Activated T-cell treated with anti-CD3 and anti-CD28 coated beads, Interleukin-2, amount 50 U/mL, for 24 hours (primary cell): Measurements from ENCODE around the gene ZFP92.

ENCODE experiments used
- DNase-seq: peaks from one replicate; pipeline ENCODE4 v3.0.0-alpha.2; 2020
- H3K27ac Mint-ChIP-seq: 2 replicates; pipeline ENCODE4 v1.8.0; 2020; ENCODE audit warnings: mild to moderate bottlenecking, mixed read lengths
- H3K27me3 Mint-ChIP-seq: 2 replicates; pipeline ENCODE4 v1.8.0; 2020; ENCODE audit warnings: mixed read lengths
- H3K36me3 Mint-ChIP-seq: 2 replicates; pipeline ENCODE4 v1.8.0; 2020; ENCODE audit warnings: low read depth, mixed read lengths
- H3K4me1 Mint-ChIP-seq: 2 replicates; pipeline ENCODE4 v1.8.0; 2020; ENCODE audit warnings: low read depth, mixed read lengths
- H3K4me3 Mint-ChIP-seq: 2 replicates; pipeline ENCODE4 v1.8.0; 2020; ENCODE audit warnings: mild to moderate bottlenecking, moderate library complexity, mixed read lengths
- H3K9me3 Mint-ChIP-seq: 2 replicates; pipeline ENCODE4 v1.8.0; 2020; ENCODE audit warnings: mixed read lengths

The ZFP92 gene

GRCh38 chrX:153410373-153410772, 899 bp upstream of the ZFP92 start:
- Mint-ChIP-seq H3K27ac (no peak overlapping the region), H3K4me3 (no peak overlapping the region), H3K27me3 (peaks cover 24% of the 10 kb centered on the region), H3K9me3 (no peaks in the 10 kb centered on the region), H3K4me1 (peaks cover 11% of the 10 kb centered on the region), H3K36me3 (no peaks in the 10 kb centered on the region)
- no peak for DNase-seq

GRCh38 chrX:153410888-153411254, 401 bp upstream of the ZFP92 start:
- H3K36me3 Mint-ChIP-seq = no peaks in the 10 kb centered on the region
- H3K27me3 Mint-ChIP-seq = peaks cover 22% of the 10 kb centered on the region
- H3K9me3 Mint-ChIP-seq = no peaks in the 10 kb centered on the region
- H3K27ac Mint-ChIP-seq = peak overlapping the region; percentile 32
- peaks cover 11% of the 10 kb centered on the region for H3K4me1 Mint-ChIP-seq
- DNase-seq = no peak
- H3K4me3 Mint-ChIP-seq = peak overlapping the region; percentile 57

DNA sequence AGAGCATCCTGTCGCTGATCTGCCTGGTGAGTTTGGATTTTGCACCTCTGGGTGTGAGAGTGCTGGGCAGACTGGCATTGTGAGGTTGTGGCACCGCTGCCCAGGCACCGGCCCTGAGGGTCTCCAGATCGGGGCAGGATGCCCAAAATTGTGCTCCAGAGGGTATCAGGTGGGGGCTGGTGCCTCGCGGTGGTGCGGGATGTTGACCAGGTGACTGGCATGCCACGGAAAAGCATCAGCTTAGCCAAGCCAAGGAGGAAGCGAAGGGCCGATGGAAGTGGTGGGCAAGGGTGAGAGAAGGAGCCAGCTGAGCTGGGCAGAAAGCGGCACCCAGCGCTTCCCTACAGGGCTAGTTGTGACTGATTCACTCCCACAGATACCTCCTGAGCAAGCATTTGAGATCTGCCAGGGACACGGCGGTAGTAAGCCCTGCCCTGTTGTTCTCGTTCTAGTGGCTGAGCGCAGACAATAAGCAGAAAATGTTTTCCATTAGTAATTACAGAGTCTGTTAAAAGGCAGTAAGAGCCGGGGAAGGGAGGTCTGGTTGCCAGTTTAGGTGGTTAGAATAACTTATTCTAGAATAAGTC, 809 bp downstream of the ZFP92 start:
- no peak for DNase-seq
- no peaks in the 10 kb centered on the region for H3K9me3 Mint-ChIP-seq
- H3K27me3 Mint-ChIP-seq = peaks cover 21% of the 10 kb centered on the region
- H3K36me3 Mint-ChIP-seq = no peaks in the 10 kb centered on the region
- peak overlapping the region; percentile 71 for H3K4me3 Mint-ChIP-seq
- H3K27ac Mint-ChIP-seq = no peak overlapping the region
- peaks cover 11% of the 10 kb centered on the region for H3K4me1 Mint-ChIP-seq

DNA sequence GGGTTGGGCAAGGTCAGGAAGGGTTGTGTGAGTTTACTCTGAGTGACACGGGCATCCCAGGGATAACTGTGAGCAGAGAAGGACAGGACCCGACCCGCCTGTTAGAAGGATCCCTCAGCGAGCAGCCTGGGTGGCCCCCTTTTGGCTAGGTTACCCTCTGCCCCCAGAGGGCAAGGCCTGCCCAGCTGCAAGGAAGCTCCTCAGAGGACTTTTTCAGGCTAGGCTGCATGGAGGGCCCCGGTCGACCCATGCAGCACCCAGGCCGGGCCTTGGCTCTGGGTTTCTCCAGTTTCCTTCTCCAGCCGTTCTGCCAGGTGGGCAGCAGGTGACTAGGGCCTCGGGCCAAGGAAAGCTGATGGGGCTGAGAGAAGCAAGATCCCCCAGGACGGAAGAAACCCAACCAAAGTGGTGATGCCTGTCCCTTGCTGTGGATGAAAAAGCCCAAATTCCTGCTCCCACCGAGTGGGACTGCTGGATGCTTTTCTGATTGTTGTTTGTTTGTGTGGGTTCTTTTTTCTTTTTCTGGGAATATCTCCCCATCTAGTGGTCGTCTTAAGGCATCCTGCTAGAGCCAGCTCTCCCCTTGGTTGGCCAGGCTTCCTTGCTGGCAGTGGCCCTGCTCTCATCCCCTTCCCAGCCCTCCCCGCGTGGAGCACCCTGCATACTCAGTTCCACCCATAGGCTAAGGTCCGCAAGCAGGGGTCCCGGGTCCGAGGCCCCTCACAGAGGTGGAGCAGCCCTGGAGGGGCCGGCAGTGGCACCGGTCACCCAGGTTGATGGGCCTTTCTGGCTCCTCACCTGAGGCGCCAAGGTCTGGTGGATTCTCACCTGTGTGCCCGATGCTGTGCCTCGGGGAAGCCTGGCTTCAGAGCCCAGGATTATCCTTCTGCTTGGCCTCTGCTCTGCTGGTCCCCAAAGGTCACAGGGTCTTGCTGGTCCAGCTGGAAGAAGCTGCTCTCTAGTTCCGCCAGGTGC, 1.8 kb downstream of the ZFP92 start:
- H3K4me3 Mint-ChIP-seq = peak overlapping the region; percentile 71
- no peak for DNase-seq
- no peaks in the 10 kb centered on the region for H3K36me3 Mint-ChIP-seq
- no peaks in the 10 kb centered on the region for H3K9me3 Mint-ChIP-seq
- H3K27ac Mint-ChIP-seq = no peak overlapping the region
- H3K27me3 Mint-ChIP-seq = peaks cover 23% of the 10 kb centered on the region
- H3K4me1 Mint-ChIP-seq = peaks cover 11% of the 10 kb centered on the region

- DNase-seq = no peak
- H3K9me3 Mint-ChIP-seq = no peaks in the 10 kb centered on the region
- H3K4me1 Mint-ChIP-seq = peaks cover 11% of the 10 kb centered on the region
- peaks cover 24% of the 10 kb centered on the region for H3K27me3 Mint-ChIP-seq
- H3K4me3 Mint-ChIP-seq = no peak overlapping the region
- no peak overlapping the region for H3K27ac Mint-ChIP-seq
- no peaks in the 10 kb centered on the region for H3K36me3 Mint-ChIP-seq
Observed at GRCh38 chrX:153413731-153414130, 2.5 kb downstream of the ZFP92 start.

- Mint-ChIP-seq H3K27me3 (peaks cover 29% of the 10 kb centered on the region), H3K4me1 (peaks cover 11% of the 10 kb centered on the region), H3K27ac (no peak overlapping the region), H3K9me3 (no peaks in the 10 kb centered on the region), H3K4me3 (no peak overlapping the region), H3K36me3 (no peaks in the 10 kb centered on the region)
- DNase-seq = no peak
Observed at GRCh38 chrX:153414856-153415510, 3.7 kb downstream of the ZFP92 start.

GRCh38 chrX:153416781-153417450, 5.6 kb downstream of the ZFP92 start:
- no peaks in the 10 kb centered on the region for H3K9me3 Mint-ChIP-seq
- no peak overlapping the region for H3K4me3 Mint-ChIP-seq
- no peak overlapping the region for H3K27ac Mint-ChIP-seq
- H3K27me3 Mint-ChIP-seq = peaks cover 22% of the 10 kb centered on the region
- peaks cover 3% of the 10 kb centered on the region for H3K36me3 Mint-ChIP-seq
- no peak for DNase-seq
- H3K4me1 Mint-ChIP-seq = peaks cover 7% of the 10 kb centered on the region

DNA sequence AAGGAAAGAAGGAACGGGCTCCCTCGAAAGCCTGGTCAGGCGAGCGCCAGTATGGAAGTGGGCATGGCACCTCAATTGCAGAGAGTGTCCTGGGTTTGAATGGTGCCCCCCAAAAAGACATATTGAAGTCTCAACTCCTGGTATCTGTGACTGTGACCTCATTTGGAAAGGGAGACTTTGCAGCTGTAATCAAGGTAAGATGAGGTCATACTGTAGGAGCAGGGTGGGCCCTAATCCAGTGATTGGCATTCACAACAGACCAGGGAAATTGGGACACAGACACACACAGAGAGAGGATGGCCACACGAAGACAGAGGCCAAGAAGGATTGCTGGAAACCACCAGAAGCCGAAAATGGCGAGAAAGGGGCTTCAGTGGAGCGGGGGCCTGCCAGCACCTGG, 6.4 kb downstream of the ZFP92 start:
- H3K27me3 Mint-ChIP-seq = peaks cover 18% of the 10 kb centered on the region
- H3K4me3 Mint-ChIP-seq = no peak overlapping the region
- no peak overlapping the region for H3K27ac Mint-ChIP-seq

DNA sequence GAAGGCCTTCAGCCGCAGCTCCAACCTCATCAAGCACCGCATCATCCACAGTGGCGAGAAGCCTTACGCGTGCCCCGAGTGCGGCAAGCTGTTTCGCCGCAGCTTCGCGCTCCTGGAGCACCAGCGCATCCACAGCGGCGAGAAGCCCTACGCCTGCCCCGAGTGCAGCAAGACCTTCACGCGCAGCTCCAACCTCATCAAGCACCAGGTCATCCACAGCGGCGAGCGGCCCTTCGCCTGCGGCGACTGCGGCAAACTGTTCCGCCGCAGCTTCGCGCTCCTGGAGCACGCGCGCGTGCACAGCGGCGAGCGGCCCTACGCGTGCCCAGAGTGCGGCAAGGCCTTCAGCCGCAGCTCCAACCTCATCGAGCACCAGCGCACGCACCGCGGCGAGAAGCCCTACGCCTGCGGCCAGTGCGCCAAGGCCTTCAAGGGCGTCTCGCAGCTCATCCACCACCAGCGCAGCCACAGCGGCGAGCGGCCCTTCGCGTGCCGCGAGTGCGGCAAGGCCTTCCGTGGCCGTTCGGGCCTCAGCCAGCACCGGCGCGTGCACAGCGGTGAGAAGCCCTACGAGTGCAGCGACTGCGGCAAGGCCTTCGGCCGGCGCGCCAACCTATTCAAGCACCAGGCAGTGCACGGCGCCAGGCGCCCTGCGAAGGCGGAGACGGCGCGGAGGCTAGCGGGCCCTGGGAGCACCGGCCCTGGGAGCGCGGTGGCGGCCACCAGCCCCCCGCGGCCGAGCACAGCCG, 9.8 kb downstream of the ZFP92 start:
- H3K4me3 Mint-ChIP-seq = no peak overlapping the region

More for the DNA sequence above, 6.4 kb downstream of the ZFP92 start:
- Mint-ChIP-seq H3K4me1 (no peaks in the 10 kb centered on the region), H3K36me3 (peaks cover 3% of the 10 kb centered on the region), H3K9me3 (no peaks in the 10 kb centered on the region)
- DNase-seq = no peak

DNA sequence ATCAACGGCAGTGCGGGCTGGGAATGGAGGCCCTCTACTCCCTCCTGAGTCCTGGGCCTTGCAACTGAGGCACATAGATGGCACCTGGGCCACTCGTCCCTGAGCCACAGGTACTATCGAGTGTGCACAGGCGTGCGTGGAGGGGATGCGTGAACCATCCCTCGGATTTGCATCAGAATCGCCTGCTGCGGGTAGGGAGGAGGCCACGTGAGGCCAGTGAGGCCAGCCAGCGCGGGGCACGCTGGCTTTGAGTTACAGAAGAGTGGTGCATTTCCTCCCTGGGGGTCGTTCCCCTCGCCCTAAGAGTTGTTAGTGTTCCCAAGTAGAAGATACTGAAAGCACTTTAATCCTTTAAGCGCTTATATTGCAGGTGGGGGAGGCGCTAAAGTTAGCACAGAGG, 10.6 kb downstream of the ZFP92 start:
- no peak overlapping the region for H3K4me3 Mint-ChIP-seq

More for the DNA sequence above, 9.8 kb downstream of the ZFP92 start:
- H3K27me3 Mint-ChIP-seq = peaks cover 21% of the 10 kb centered on the region
- H3K9me3 Mint-ChIP-seq = no peaks in the 10 kb centered on the region
- no peak overlapping the region for H3K27ac Mint-ChIP-seq
- H3K4me1 Mint-ChIP-seq = no peaks in the 10 kb centered on the region
- no peak for DNase-seq
- H3K36me3 Mint-ChIP-seq = peaks cover 3% of the 10 kb centered on the region

DNA sequence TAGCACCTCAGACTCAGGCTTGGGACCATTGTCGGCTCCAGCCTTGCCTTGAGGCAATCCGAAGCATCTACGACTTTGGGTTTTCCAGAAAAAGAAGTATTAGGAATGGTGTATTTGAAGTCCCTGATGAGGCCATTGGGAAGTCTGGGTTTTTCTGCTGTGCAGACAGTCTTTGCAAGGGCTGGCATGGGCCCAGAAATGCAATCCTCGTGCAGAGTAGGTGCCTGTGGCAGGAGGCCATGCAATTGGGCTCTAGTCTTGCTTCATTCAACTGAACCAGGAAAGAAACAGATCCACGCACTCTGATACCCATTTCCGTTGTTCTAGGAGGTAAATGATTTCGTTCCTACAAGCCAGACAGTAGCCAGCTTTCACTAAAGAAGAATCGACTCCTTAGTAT, 12.4 kb downstream of the ZFP92 start:
- Mint-ChIP-seq H3K36me3 (peaks cover 3% of the 10 kb centered on the region), H3K9me3 (no peaks in the 10 kb centered on the region), H3K4me3 (no peak overlapping the region), H3K27ac (no peak overlapping the region), H3K27me3 (peaks cover 13% of the 10 kb centered on the region), H3K4me1 (no peaks in the 10 kb centered on the region)
- DNase-seq = no peak

More for the DNA sequence above, 10.6 kb downstream of the ZFP92 start:
- no peak for DNase-seq
- Mint-ChIP-seq H3K4me1 (no peaks in the 10 kb centered on the region), H3K9me3 (no peaks in the 10 kb centered on the region), H3K27me3 (peaks cover 16% of the 10 kb centered on the region), H3K36me3 (peaks cover 3% of the 10 kb centered on the region), H3K27ac (no peak overlapping the region)

DNA sequence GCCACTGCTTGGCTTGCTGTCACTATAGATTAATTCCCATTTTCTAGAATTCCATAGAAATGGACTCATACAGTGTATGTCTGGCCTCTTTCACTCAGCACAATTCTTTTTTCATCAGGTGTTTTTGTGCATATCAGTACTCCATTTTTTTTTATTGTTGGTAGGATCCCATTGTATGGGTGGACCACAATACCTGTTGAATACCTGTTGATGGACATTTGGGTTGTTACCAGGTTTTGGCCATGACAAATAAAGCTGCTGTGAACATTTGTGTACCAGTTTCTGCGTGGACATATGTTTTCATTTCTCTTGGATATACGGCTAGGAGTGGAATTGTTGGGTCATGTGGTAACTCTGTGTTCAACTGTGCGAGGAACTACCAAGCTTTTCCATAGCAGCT, 14.9 kb downstream of the ZFP92 start:
- Mint-ChIP-seq H3K36me3 (no peaks in the 10 kb centered on the region), H3K9me3 (peaks cover 2% of the 10 kb centered on the region), H3K4me3 (no peak overlapping the region), H3K27me3 (peaks cover 17% of the 10 kb centered on the region), H3K27ac (no peak overlapping the region), H3K4me1 (no peaks in the 10 kb centered on the region)
- no peak for DNase-seq

- H3K9me3 Mint-ChIP-seq = peaks cover 2% of the 10 kb centered on the region
- H3K27ac Mint-ChIP-seq = no peak overlapping the region
- no peaks in the 10 kb centered on the region for H3K36me3 Mint-ChIP-seq
- H3K27me3 Mint-ChIP-seq = peaks cover 37% of the 10 kb centered on the region
- H3K4me3 Mint-ChIP-seq = no peak overlapping the region
- H3K4me1 Mint-ChIP-seq = no peaks in the 10 kb centered on the region
- DNase-seq = no peak
Observed at GRCh38 chrX:153430796-153431195, 19.5 kb downstream of the ZFP92 start.

DNA sequence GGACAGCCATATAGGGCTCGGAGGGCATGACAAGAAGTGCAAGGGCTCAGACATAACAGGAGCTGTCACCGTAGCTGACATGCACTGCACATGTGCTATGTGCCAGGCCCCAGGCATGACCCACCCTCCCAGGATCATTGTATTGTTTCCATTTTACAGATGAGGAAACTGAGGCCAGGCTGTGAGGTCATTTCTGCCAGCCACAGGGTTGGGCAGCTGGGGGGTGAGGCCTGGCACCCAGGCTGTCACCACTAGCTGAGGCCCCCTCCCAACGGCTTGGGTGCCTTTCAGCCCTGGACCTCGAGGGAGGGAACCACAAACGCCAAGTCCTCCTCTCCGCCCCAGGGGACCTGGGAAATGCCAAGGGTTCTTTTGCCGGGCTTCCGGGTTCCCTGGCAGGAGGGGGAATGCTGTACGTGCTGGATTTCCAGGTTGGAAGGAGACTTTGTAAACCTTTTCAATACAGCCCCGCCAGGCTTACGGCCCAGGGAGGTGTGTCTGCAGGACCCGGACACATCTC, 21.9 kb downstream of the ZFP92 start:
- no peaks in the 10 kb centered on the region for H3K36me3 Mint-ChIP-seq
- no peaks in the 10 kb centered on the region for H3K4me1 Mint-ChIP-seq
- no peak overlapping the region for H3K4me3 Mint-ChIP-seq
- peaks cover 2% of the 10 kb centered on the region for H3K9me3 Mint-ChIP-seq
- H3K27ac Mint-ChIP-seq = no peak overlapping the region
- peaks cover 47% of the 10 kb centered on the region for H3K27me3 Mint-ChIP-seq
- DNase-seq = no peak
